ENCODE measurements around the gene ZNF112.

The ZNF112 gene

GRCh38 chr19:44304659-44305193 lies 51.8 kb downstream of the ZNF112 start, which contains the start of gene ZNF235:
Gene ZNF235, minus strand, starts transcription at chr19:44305025. Its CDS starts 1,621 bp downstream, at chr19:44303404.
- Histone ChIP-seq H3K27me3 (no peaks in the 10 kb centered on the region), H3K4me1 (ENCODE audit: control insufficient read depth in 1 of 2, insufficient read depth in 1 of 2, low read depth in 1 of 2, low read length in 1 of 2) (peaks cover 4 to 11% of the 10 kb centered on the region in 2 experiments), H3K9me3 (peaks cover 18% of the 10 kb centered on the region), H3K27ac (no peak within 1 kb of the TSS), H3K36me3 (peaks cover 6% of the 10 kb centered on the region), H3K4me3 (ENCODE audit: low read depth in 1 of 2, low read length in 1 of 2) (peak within 1 kb of the TSS; percentile 62 to 80)
- TF ChIP-seq, protein P1, sequence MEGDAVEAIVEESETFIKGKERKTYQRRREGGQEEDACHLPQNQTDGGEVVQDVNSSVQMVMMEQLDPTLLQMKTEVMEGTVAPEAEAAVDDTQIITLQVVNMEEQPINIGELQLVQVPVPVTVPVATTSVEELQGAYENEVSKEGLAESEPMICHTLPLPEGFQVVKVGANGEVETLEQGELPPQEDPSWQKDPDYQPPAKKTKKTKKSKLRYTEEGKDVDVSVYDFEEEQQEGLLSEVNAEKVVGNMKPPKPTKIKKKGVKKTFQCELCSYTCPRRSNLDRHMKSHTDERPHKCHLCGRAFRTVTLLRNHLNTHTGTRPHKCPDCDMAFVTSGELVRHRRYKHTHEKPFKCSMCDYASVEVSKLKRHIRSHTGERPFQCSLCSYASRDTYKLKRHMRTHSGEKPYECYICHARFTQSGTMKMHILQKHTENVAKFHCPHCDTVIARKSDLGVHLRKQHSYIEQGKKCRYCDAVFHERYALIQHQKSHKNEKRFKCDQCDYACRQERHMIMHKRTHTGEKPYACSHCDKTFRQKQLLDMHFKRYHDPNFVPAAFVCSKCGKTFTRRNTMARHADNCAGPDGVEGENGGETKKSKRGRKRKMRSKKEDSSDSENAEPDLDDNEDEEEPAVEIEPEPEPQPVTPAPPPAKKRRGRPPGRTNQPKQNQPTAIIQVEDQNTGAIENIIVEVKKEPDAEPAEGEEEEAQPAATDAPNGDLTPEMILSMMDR (IDR thresholded peaks at IDR 0.05): no peak

DNA sequence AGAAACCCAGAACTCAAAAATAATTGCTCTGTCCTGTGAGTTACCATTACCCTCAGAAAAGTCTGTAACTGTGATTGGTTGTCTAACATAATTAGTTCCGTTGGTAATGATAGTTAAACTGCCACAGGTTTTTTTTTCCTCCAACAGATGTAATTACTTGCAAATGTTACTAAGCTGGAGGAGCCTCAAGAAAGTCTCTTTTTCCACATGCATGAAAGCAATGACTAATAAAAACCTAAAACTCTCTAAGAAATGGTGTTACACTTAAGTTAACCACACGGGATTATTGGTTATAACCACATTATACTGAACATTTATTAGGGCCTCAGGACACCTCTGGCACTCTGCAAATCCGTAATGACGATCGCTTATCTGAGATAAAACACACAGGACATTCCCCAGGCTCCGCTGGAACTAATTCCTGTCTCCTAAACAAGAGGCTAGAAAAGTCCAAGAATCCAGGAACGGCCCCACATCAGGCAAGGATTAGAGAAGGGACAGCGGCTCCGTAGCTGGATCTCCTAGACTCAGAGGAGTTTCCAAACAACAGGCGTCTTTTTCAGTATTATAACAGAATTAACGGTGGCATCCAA lies 52.4 kb downstream of the ZNF112 start:
- H3K27ac ChIP-seq: no peak overlapping the region
- TF ChIP-seq, protein P1 (IDR thresholded peaks at IDR 0.05): no peak
- H3K27me3 ChIP-seq: no peaks in the 10 kb centered on the region
- peak overlapping the region; percentile 62 to 80 for H3K4me3 ChIP-seq (ENCODE audit: low read depth in 1 of 2, low read length in 1 of 2)
- peaks cover 18% of the 10 kb centered on the region for H3K9me3 ChIP-seq
- H3K4me1 ChIP-seq (ENCODE audit: control insufficient read depth in 1 of 2, insufficient read depth in 1 of 2, low read depth in 1 of 2, low read length in 1 of 2): peaks cover 4 to 11% of the 10 kb centered on the region in 2 experiments
- peaks cover 12% of the 10 kb centered on the region for H3K36me3 ChIP-seq

DNA sequence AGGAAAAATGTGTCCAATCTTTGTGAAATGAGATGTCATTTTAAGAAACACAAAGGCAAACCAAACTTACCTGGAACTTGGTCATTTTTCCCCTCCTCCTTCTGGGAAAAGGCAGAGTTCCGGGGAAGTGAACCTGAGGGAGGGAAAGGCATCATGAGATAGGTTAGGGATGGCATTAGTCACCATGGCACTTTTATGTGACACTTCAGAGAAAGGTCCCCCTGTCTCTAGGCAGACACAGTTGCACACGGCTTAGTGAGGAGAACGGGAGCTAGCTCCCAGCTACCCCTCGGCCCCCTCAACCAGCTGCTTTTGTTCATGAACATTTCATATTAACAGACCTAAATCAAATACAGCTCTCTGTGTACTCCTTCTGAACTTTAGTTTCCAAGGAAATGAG lies 53.2 kb downstream of the ZNF112 start:
- Histone ChIP-seq H3K36me3 (peaks cover 20% of the 10 kb centered on the region), H3K27me3 (no peaks in the 10 kb centered on the region), H3K4me1 (ENCODE audit: control insufficient read depth in 1 of 2, insufficient read depth in 1 of 2, low read depth in 1 of 2, low read length in 1 of 2) (peaks cover 4 to 11% of the 10 kb centered on the region in 2 experiments), H3K4me3 (ENCODE audit: low read depth in 1 of 2, low read length in 1 of 2) (no peak overlapping the region), H3K27ac (no peak overlapping the region), H3K9me3 (peaks cover 18% of the 10 kb centered on the region)
- TF ChIP-seq, protein P1 (IDR thresholded peaks at IDR 0.05): no peak

- H3K9me3 ChIP-seq: peaks cover 9% of the 10 kb centered on the region
- no peaks in the 10 kb centered on the region for H3K36me3 ChIP-seq
- TF ChIP-seq, protein P1 (IDR thresholded peaks at IDR 0.05): no peak
- H3K27me3 ChIP-seq: no peaks in the 10 kb centered on the region
- no peak overlapping the region for H3K27ac ChIP-seq
- no peak overlapping the region for H3K4me3 ChIP-seq (ENCODE audit: low read depth in 1 of 2, low read length in 1 of 2)
- no peaks in the 10 kb centered on the region for H3K4me1 ChIP-seq (ENCODE audit: control insufficient read depth in 1 of 2, insufficient read depth in 1 of 2, low read depth in 1 of 2, low read length in 1 of 2)
These were observed 71.5 kb downstream of the ZNF112 start for GRCh38 chr19:44284968-44285367.

DNA sequence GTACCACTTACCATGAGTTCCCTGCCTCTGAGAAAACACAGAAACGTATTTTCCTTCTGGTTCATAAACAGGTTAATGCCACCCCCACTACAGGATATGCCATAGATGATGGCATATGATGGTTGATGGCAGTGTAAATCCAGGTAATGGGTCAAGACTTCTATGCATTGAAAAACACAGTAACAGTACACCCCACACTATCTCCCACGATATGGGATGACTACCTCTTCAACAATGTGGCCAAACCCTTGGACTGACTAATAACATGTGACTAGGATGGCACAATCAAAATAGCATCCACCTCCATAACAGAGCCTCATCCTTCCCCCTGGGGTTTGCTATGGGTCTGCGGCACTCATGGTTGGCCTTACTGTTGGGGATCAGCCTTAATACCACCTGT lies 73.6 kb downstream of the ZNF112 start:
- TF ChIP-seq, protein P1 (IDR thresholded peaks at IDR 0.05): no peak
- Histone ChIP-seq H3K9me3 (peaks cover 5% of the 10 kb centered on the region), H3K27ac (no peak overlapping the region)

More for the DNA sequence above, 73.6 kb downstream of the ZNF112 start:
- no peaks in the 10 kb centered on the region for H3K36me3 ChIP-seq
- H3K27me3 ChIP-seq: no peaks in the 10 kb centered on the region
- H3K4me3 ChIP-seq (ENCODE audit: low read depth in 1 of 2, low read length in 1 of 2): no peak overlapping the region
- no peaks in the 10 kb centered on the region for H3K4me1 ChIP-seq (ENCODE audit: control insufficient read depth in 1 of 2, insufficient read depth in 1 of 2, low read depth in 1 of 2, low read length in 1 of 2)
